ENCODE data around the gene STRN4.
"Not testable (repeated sequence)": the region's sequence is repeated elsewhere in the genome, so short reads cannot be mapped to it uniquely, and the experiment has no call there.

STRN4 gene

GRCh38 chr19:46746281-46747057 is at the start of gene STRN4:
STRN4 (minus strand) TSS chr19:46746450; CDS start chr19:46746430, 20 bp downstream.
- H3K4me3 ChIP-seq (ENCODE audit: low read depth, low read length): peak within 1 kb of the TSS; percentile 67

DNA sequence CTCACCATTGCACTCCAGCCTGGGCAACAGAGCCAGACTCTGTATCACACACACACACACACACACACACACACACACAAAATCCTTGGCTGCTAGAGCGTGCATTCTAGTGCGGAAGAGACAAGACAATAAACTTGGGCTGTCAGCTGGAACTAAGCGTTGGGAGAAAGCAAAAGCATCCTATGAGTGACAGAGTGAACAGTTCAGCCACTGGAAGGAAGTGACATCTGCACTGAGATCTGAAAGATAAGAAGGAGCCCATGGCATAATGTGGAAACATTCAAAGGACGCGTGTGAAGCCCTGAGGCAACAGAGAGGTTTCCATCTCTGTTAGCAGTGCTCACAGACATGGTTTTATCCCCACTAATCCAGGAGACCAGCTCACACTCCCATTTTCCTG is 45.7 kb upstream of the STRN4 start:
- no peak overlapping the region for H3K4me3 ChIP-seq (ENCODE audit: low read depth, low read length)

GRCh38 chr19:46789371-46789770 is 43.1 kb upstream of the STRN4 start:
- no peak overlapping the region for H3K4me3 ChIP-seq (ENCODE audit: low read depth, low read length)

- H3K4me3 ChIP-seq (ENCODE audit: low read depth, low read length): no peak overlapping the region
These were observed 42.7 kb upstream of the STRN4 start for GRCh38 chr19:46788968-46789338.

DNA sequence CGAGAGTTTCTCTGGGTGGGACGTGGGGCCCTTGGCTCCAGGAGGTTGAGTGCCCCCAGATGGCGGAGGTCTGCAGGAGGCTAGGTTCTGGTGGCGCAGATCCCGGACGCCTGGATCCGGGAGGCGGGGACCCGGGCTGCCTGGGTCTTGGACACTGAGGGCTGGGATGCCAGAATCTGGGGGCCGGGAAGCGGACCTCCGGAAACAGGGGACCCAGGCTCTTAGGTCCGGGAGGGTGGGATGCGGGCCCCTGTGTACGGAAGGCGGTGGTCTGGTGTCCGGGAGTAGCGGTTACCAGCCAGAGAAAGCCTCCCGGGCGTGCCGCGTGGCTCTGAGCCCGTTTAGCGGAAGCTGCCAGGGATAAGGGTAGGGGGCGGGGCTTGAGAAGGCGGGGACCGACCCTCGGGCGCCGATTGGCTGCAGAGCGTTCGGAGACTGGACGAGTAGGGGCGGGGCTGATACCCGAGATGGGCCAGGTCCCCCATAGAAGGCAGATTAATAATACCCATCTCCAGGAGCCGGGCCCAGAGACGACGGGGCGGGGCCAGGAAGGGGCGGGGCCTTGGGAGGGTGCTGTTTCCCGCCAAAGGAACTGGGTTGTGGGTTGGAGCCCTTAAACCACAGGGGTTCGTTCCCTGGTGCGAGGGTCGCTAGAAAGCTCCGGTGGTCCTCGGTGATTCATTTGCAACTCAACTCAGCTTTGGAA is 42.2 kb upstream of the STRN4 start, which contains the start of gene SLC1A5:
SLC1A5 (minus strand) TSS at position 333 of the 706 bp plus-strand sequence. CDS start 629 bp downstream, outside the sequence.
- peak within 1 kb of the TSS; percentile 96 for H3K4me3 ChIP-seq (ENCODE audit: low read depth, low read length)

DNA sequence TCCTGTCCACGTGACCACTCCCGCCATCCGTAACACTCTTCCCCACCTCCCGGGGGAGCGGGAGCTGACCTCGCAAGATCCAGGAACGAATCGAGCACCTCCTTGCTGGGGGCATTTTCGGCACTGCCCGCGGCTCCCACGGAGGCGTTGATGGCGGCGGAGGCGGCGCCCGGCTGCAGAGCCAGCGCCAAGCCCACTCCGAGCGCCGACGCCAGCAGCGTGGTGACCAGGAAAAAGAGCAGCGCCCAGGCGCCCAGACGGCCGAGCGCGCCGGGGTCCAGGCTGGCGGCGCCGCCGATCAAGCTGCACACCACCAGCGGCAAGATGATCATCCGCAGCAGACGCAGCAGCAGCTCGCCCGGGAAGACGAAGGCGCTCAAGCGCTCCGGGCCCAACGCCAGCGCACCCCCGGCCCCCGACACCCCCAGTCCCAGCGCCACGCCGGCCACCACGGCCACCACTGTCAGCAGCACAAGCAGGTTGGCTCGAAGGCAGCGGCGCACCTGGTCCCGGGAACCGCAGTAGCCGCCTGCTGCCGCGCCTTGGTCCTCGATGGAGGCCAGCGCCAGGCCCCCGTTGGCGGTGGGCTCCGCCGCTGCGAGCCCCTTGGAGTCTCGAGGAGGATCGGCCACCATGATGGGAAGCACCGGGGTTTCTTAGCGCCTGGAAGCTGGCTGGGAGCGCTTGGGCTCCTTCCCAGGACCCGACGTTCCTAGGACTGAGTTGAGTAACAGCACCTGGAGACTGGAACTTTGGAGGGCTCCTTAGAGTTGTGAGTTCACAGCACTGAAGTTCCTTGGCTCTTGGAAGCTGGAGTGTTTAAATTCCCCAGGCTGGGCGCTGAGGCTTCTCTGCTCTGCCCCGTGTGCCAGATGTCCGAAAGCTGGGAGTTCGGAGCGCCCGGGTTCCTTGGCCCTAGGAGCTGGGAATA is 41.3 kb upstream of the STRN4 start:
- peak overlapping the region; percentile 96 for H3K4me3 ChIP-seq (ENCODE audit: low read depth, low read length)

DNA sequence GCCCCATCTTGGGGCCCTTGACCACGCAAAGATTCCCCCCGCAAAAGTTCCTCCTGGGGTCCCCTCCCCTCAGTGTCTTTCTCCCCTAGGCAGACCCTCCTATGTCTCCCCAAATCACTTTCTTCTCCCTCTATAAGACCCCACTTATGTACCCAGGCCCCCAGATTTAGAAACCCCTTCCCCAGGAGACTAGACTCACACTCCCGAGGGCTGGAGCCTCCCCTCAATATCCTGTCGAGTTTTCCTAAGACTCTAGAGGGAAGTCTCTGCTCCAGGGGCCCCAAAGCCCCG is 40.7 kb upstream of the STRN4 start:
- H3K4me3 ChIP-seq (ENCODE audit: low read depth, low read length): peak overlapping the region; percentile 96

GRCh38 chr19:46786236-46787039 is 40.2 kb upstream of the STRN4 start:
- H3K4me3 ChIP-seq (ENCODE audit: low read depth, low read length): peak overlapping the region; percentile 96

DNA sequence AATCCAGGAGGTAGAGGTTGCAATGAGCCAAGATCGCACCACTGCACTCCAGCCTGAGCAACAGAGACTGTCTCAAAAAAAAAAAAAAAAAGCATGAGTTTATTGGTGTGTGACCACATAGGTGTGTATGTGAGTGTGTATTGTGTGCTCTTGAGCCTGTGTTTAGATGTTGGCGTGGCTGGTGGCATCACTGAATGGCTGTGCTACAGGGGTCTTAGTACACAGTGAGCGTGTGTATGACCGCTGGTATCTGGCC is 39.7 kb upstream of the STRN4 start:
- H3K4me3 ChIP-seq (ENCODE audit: low read depth, low read length): peak overlapping the region; percentile 96

DNA sequence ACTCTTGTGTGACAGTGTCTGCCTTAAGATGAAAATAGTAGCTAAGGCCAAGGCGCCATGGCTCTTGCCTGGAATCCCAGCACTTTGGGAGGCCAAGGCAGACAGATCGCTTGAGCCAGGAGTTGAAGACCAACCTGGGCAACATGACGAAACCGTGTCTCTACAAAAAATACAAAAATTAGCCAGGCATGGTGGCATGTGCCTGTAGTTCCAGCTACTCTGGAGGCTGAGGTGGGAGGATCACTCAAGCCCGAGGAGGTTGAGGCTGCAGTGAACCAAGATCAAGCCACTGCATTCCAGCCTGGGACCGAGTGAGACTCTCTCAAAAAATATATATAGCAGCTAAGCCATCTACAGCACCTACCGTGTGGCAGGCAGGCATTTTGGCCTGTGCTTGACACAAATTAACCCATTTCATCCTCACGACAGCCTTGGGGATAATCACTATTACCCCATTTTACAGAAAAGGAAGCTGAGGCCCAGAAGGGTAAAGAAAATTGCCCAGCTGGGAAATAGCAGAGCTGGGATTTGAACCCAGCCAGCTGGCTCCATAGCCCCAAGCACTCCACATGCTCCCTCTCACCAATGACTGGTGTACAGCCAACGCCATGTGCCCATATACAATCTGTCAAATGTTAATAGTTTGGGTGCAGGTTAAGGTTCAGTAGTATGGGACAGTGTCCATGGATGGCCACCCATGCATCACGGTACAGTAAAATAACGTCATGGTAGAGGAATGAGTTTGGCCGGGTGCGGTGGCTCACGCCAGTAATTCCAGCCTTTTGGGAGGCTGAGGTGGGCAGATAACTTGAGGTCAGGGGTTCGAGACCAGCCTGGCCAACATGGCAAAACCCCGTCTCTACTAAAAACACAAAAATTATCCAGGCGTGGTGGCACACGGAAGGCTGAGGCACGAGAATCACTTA is 39.1 kb upstream of the STRN4 start:
- H3K4me3 ChIP-seq (ENCODE audit: low read depth, low read length): peak overlapping the region; percentile 96

GRCh38 chr19:46784262-46785053 is 38.2 kb upstream of the STRN4 start:
- peak overlapping the region; percentile 46 for H3K4me3 ChIP-seq (ENCODE audit: low read depth, low read length)

GRCh38 chr19:46783670-46784069 is 37.4 kb upstream of the STRN4 start:
- peak overlapping the region; percentile 46 for H3K4me3 ChIP-seq (ENCODE audit: low read depth, low read length)

- no peak overlapping the region for H3K4me3 ChIP-seq (ENCODE audit: low read depth, low read length)
These were observed 36.2 kb upstream of the STRN4 start for GRCh38 chr19:46782355-46783019.

- H3K4me3 ChIP-seq (ENCODE audit: low read depth, low read length): not testable (repeated sequence)
These were observed 31.9 kb upstream of the STRN4 start for GRCh38 chr19:46777956-46778645.

DNA sequence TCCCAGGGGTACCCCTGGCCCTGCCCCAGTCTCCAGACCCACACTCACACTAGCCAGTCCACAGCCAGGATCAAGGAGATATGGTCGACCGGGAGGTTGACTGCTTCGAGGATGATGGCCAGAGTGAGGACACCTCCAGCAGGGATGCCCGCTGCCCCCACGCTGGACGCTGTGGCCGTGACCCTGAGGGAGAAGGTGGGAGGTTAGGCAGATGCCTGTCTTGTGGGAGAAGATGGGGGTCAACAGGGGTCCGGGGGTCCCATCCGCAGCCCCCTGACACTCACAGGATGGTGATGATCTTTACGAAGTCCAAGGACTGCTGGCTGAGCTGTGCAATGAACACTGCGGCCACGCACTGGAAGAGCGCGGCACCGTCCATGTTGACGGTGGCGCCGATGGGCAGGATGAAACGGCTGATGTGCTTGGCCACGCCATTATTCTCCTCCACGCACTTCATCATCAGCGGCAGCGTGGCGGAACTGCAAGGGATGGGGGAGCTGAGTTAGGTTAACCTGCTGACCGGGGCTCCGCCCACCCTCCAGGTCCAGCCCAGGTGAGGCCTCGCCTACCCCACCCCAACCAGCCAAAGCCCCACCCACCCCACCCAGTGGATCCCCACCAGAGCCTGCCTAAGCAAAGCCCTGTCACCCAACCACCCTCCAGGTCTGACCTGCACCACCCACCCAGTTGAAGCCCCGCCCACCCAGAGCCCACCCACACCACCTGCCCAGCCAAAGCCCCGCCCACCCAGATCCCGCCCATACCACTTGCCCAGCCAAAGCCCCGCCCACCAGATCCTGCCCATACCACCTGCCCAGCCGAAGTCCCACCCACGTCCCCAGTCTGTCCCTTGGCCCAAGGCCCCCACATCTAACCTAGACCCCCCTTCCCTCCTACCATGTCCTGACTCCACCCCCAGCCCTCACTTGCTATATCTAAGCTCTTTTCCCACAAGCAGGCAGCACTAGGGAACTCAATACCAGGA is 31.0 kb upstream of the STRN4 start:
- H3K4me3 ChIP-seq (ENCODE audit: low read depth, low read length): no peak overlapping the region

DNA sequence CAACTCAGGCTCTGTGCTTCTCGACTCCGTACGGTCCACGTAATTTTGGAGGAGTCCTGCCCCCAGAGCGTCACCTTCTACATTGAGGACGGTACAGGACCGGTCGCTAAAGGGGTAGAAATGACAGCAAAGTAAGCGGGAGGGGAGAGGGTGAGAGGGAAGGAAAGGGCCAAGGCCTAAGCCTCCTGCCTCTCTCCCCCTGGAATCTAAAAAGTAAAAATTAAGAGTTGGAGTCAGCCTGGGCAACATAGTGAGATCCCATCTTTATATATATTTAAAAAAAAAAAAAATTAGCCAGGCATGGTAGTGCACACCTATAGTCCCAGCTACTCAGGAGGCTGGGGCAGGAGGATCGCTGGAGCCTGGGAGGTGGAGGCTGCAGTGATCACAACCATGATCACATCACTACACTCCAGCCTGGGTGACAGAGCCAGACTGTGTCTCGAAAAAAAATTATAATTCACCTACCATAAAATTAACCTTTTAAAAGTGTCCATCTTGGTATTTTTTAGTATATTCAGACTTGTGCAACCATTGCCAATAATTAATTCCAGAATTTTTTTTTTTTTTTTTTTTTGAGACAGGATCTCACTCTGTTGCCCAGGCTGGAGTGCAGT is 29.5 kb upstream of the STRN4 start:
- no peak overlapping the region for H3K4me3 ChIP-seq (ENCODE audit: low read depth, low read length)

Measured in iPS-11a (cell line).